Tibial artery (tissue), 4 donors: ENCODE data around the gene TPM2.
A peak's percentile ranks its signal among the peaks of the same experiment; 100 is the strongest.

Experiments
- DNase-seq, 2 donors: peaks; one replicate each; pipeline ENCODE4 v3.0.0-alpha.2; 2019
- H3K27ac ChIP-seq, 2 donors: fragments of 200-600 bp; sonication (generic) in 1 of 2; 1 replicate in 1 of 2; 2 replicates in 1 of 2; pipeline ENCODE4 v1.5.1; 2018 to 2019; ENCODE audit warnings: mild to moderate bottlenecking in 1 of 2
- H3K27me3 ChIP-seq, 2 donors: fragments of 200-600 bp; sonication (generic) in 1 of 2; one replicate each; pipeline versions ENCODE4 v1.5.1 to v1.6.0; 2016 to 2019
- H3K36me3 ChIP-seq, 3 donors: fragments of 200-600 bp; sonication (generic) in 2 of 3; one replicate each; pipeline ENCODE4 v1.5.1; 2016 to 2019; ENCODE audit warnings: mild to moderate bottlenecking in 2 of 3
- H3K4me1 ChIP-seq, 4 donors: fragments of 200-600 bp; sonication (generic) in 2 of 4; 1 replicate in 3 of 4; 2 replicates in 1 of 4; pipeline ENCODE4 v1.5.1; 2016 to 2019
- H3K4me3 ChIP-seq, 2 donors: fragments of 200-600 bp; sonication (generic) in 1 of 2; 1 replicate in 1 of 2; 2 replicates in 1 of 2; pipeline ENCODE4 v1.5.1; 2018 to 2019; ENCODE audit warnings: mild to moderate bottlenecking in 2 of 2
- H3K9me3 ChIP-seq, 3 donors: fragments of 200-600 bp; sonication (generic) in 1 of 3; one replicate each; pipeline ENCODE4 v1.5.1; 2016 to 2019
- CTCF ChIP-seq, 2 experiments: fragments of 200-600 bp in 1 of 2; fragments of 450-650 bp in 1 of 2; IDR thresholded peaks; one replicate each; pipeline ENCODE4 v1.5.1; 2017 to 2019; ENCODE audit warnings: antibody characterized with exemption in 2 of 2, mild to moderate bottlenecking in 1 of 2, moderate library complexity in 1 of 2
- intact Hi-C: fragments of 100-400 bp; cut with DNase I; formaldehyde crosslinking; loops from one replicate; pipeline ENCODE4 v1.15.0; 2023; ENCODE audit warnings: low total_unique reads

TPM2 gene

DNA sequence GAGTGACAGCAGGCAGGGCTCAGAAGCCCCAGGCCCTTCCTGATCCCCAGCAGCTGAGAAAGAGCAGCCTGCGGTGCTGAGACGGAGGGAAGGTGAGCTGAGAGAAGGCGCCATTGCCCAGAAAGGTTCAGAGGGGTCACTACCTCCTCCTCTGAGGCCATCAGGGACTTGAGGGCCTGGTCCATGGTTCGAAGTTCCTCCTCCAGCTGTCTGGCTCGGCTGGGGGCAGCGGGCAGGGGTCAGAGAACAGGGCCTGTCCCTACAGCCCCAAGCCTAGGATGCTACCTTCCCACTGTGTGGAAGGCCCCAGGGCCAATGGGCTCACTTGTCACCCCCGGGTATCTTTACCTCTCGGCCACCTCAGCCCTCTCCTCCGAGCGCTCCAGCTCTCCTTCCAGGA, 4.8 kb downstream of the TPM2 start:
- H3K4me3 ChIP-seq: peak overlapping the region; percentile 93 to 94
- peak overlapping the region; percentile 96 to 97 for H3K27ac ChIP-seq
- DNase-seq: no peak
- TF ChIP-seq CTCF (IDR thresholded peaks at IDR 0.05): no peak
- intact Hi-C loops: no loop called here
- peaks cover 72 to 80% (median 78%) of the 10 kb centered on the region in 3 donors for H3K36me3 ChIP-seq
- peaks cover 0 to 48% (median 28%) of the 10 kb centered on the region in 4 donors for H3K4me1 ChIP-seq
- no peaks in the 10 kb centered on the region for H3K27me3 ChIP-seq
- H3K9me3 ChIP-seq: no peaks in the 10 kb centered on the region

GRCh38 chr9:35683323-35683722, 6.4 kb downstream of the TPM2 start:
- intact Hi-C loops: no loop called here
- peak in 1 of 2 donors; percentile 14 for DNase-seq
- H3K36me3 ChIP-seq: peaks cover 67 to 70% (median 67%) of the 10 kb centered on the region in 3 donors
- no peaks in the 10 kb centered on the region for H3K27me3 ChIP-seq
- peak overlapping the region; percentile 93 to 94 for H3K4me3 ChIP-seq
- no peak for TF ChIP-seq CTCF (IDR thresholded peaks at IDR 0.05)
- H3K4me1 ChIP-seq: peaks cover 0 to 58% (median 28%) of the 10 kb centered on the region in 4 donors
- H3K9me3 ChIP-seq: no peaks in the 10 kb centered on the region
- peak overlapping the region; percentile 96 to 97 for H3K27ac ChIP-seq

DNA sequence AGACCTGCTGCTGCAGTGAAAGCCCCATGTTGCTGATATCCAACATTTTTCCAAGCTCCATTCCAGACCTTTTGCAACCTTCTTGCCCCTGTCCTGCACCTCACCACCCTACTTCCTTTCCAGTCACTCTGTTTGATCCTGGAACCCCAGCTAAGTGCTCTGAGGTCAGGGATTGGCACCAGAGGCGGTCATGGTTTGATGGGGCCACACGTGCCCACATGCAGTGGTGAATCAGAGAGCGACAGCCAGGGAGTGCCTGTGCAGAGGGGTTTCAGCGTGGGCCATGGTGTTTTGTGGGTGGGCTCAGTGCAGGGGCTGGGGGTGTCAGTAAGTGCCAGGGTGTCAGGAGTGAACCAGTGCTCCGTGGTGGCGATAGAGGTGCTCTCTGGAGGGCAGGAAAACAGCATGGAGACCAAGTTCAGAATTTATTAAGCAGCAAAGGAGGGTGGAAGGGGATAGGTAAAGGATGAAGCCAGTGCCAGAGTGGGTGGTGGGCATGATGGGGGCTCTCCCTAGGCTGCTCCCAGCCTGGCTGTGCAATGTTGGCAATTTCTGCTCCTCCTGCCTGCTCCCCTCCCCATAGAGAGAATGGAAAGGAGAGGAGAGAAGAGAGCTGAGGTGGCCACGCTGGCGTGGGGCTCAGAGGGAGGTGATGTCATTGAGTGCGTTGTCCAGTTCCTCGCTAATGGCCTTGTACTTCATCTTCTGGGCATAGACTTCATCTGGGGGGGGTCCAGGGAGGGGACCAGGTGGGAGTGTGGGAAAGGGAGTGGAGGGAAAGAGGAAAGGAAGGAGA, 7.0 kb downstream of the TPM2 start:
- DNase-seq: no peak
- Histone ChIP-seq H3K27ac (peak overlapping the region; percentile 96 to 97), H3K9me3 (no peaks in the 10 kb centered on the region), H3K27me3 (no peaks in the 10 kb centered on the region), H3K36me3 (peaks cover 61 to 64% (median 61%) of the 10 kb centered on the region in 3 donors), H3K4me1 (peaks cover 0 to 61% (median 28%) of the 10 kb centered on the region in 4 donors), H3K4me3 (peak overlapping the region; percentile 93 to 94)
- intact Hi-C loops: no loop called here
- TF ChIP-seq CTCF (IDR thresholded peaks at IDR 0.05): no peak

GRCh38 chr9:35682051-35682450, 7.7 kb downstream of the TPM2 start:
- intact Hi-C loops: no loop called here
- peaks cover 54 to 57% (median 54%) of the 10 kb centered on the region in 3 donors for H3K36me3 ChIP-seq
- peaks cover 0 to 61% (median 28%) of the 10 kb centered on the region in 4 donors for H3K4me1 ChIP-seq
- H3K9me3 ChIP-seq: no peaks in the 10 kb centered on the region
- DNase-seq: no peak
- peak overlapping the region; percentile 96 to 97 for H3K27ac ChIP-seq
- H3K27me3 ChIP-seq: no peaks in the 10 kb centered on the region
- peak overlapping the region; percentile 93 to 94 for H3K4me3 ChIP-seq
- TF ChIP-seq CTCF (IDR thresholded peaks at IDR 0.05): no peak

- H3K4me1 ChIP-seq: peaks cover 0 to 61% (median 28%) of the 10 kb centered on the region in 4 donors
- H3K36me3 ChIP-seq: peaks cover 48 to 51% (median 49%) of the 10 kb centered on the region in 3 donors
- no peaks in the 10 kb centered on the region for H3K9me3 ChIP-seq
- TF ChIP-seq CTCF (IDR thresholded peaks at IDR 0.05): no peak
- no peaks in the 10 kb centered on the region for H3K27me3 ChIP-seq
- no peak overlapping the region for H3K4me3 ChIP-seq
- peak overlapping the region; percentile 96 to 97 for H3K27ac ChIP-seq
- intact Hi-C loops: no loop called here
- peak in 1 of 2 donors; percentile 78 for DNase-seq
Observed at GRCh38 chr9:35681341-35682002, 8.3 kb downstream of the TPM2 start.
